Esophagus squamous epithelium (tissue), 5 donors: ENCODE results near the gene UAP1. TPM values are rescaled to one million over a fixed set of nuclear protein-coding genes. Genes with fewer than 3 reads are reported as not detected.

Experiments
- DNase-seq: peaks from one replicate; lab custom pipeline; 2025; lab: John Stamatoyannopoulos, UW
- H3K27ac ChIP-seq, 4 donors: fragments of 200-600 bp; sonication (generic); one replicate each; pipeline ENCODE4 v1.5.1; 2016 to 2019; ENCODE audit warnings: mild to moderate bottlenecking in 1 of 4
- H3K27me3 ChIP-seq, 4 donors: fragments of 200-600 bp; sonication (generic); 1 replicate in 3 of 4; 2 replicates in 1 of 4; pipeline versions ENCODE4 v1.5.1 to v1.6.0; 2017 to 2021; ENCODE audit warnings: antibody characterized with exemption in 1 of 4
- H3K36me3 ChIP-seq, 3 donors: fragments of 200-600 bp; sonication (generic); one replicate each; pipeline ENCODE4 v1.5.1; 2016 to 2019
- H3K4me1 ChIP-seq, 3 donors: fragments of 200-600 bp; sonication (generic); one replicate each; pipeline ENCODE4 v1.5.1; 2017 to 2019
- H3K4me3 ChIP-seq, 4 donors: fragments of 200-600 bp; sonication (generic); 1 replicate in 3 of 4; 2 replicates in 1 of 4; pipeline ENCODE4 v1.5.1; 2016 to 2019; ENCODE audit warnings: mild to moderate bottlenecking in 2 of 4, moderate library complexity in 1 of 4
- H3K9me3 ChIP-seq, 3 donors: fragments of 200-600 bp; sonication (generic); one replicate each; pipeline ENCODE4 v1.5.1; 2016 to 2019
- CTCF ChIP-seq, 6 experiments: fragments of 450-650 bp in 4 of 6; fragments of 200-600 bp in 2 of 6; sonication (generic) in 2 of 6; IDR thresholded peaks; one replicate each; pipeline ENCODE4 v1.5.1; 2016 to 2019; ENCODE audit warnings: antibody characterized with exemption in 6 of 6, mild to moderate bottlenecking in 4 of 6, moderate library complexity in 4 of 6
- POLR2A ChIP-seq, 4 donors: fragments of 450-650 bp; IDR thresholded peaks; one replicate each; pipeline ENCODE4 v1.6.1; 2017; ENCODE audit warnings: antibody characterized with exemption in 4 of 4, mild to moderate bottlenecking in 4 of 4, moderate library complexity in 3 of 4
- WGBS, 2 donors: methylation state at CpG; one replicate each; pipeline ENCODE4 v1.1.5; 2018; 5-methylcytosine and 5-hydroxymethylcytosine counted together
- intact Hi-C: fragments of 100-400 bp; cut with DNase I; formaldehyde crosslinking; loops from one replicate; pipeline ENCODE4 v1.15.0; 2022
- total RNA-seq, 4 donors: library from RNA; depleted of rRNA; stranded (reverse); fragments of >200 nt; gene quantifications; one replicate each; pipeline ENCODE4 v1.1.0, GENCODE V29; 2016
- donor health status: DM: yes; HTN: yes; CAD: no.

UAP1 gene
- total RNA-seq, 4 donors from 2014 or later = 36.4 to 64.3 (median 49.3) TPM

- no peaks in the 10 kb centered on the region for H3K36me3 ChIP-seq
- intact Hi-C loops = no loop called here
- WGBS, 2 donors = 91 to 100% methylated on average over 1 of the region's 1 CpG
- peaks cover 0 to 7% (median 2%) of the 10 kb centered on the region in 3 donors for H3K4me1 ChIP-seq
- H3K9me3 ChIP-seq = no peaks in the 10 kb centered on the region
- no peaks in the 10 kb centered on the region for H3K27me3 ChIP-seq
- TF ChIP-seq CTCF (IDR thresholded peaks at IDR 0.05) = no peak
- TF ChIP-seq POLR2A (IDR thresholded peaks at IDR 0.05) = no peak
- DNase-seq = no peak
- H3K27ac ChIP-seq = peak overlapping the region; percentile 5 to 74 (median 62)
- no peak overlapping the region for H3K4me3 ChIP-seq
Measured at GRCh38 chr1:162554258-162554657, 7.3 kb upstream of the UAP1 start.

- Histone ChIP-seq H3K36me3 (no peaks in the 10 kb centered on the region), H3K27ac (no peak overlapping the region), H3K27me3 (no peaks in the 10 kb centered on the region), H3K4me3 (no peak overlapping the region), H3K4me1 (peaks cover 7 to 24% (median 10%) of the 10 kb centered on the region in 3 donors), H3K9me3 (no peaks in the 10 kb centered on the region)
- no peak for TF ChIP-seq POLR2A (IDR thresholded peaks at IDR 0.05)
- TF ChIP-seq CTCF (IDR thresholded peaks at IDR 0.05) = no peak
- 82 to 97% methylated on average over 3 of the region's 3 CpGs for WGBS, 2 donors
- intact Hi-C loops = no loop called here
- no peak for DNase-seq
Measured at GRCh38 chr1:162557536-162557935, 4.0 kb upstream of the UAP1 start.

GRCh38 chr1:162560303-162561036 is 1.1 kb upstream of the UAP1 start:
- TF ChIP-seq CTCF (IDR thresholded peaks at IDR 0.05) = no peak
- TF ChIP-seq POLR2A (IDR thresholded peaks at IDR 0.05) = no peak
- peak overlapping the region; percentile 87 to 94 (median 93) for H3K4me3 ChIP-seq
- H3K27ac ChIP-seq = peak overlapping the region; percentile 91 to 99 (median 99)
- H3K27me3 ChIP-seq = no peaks in the 10 kb centered on the region
- no peaks in the 10 kb centered on the region for H3K36me3 ChIP-seq
- WGBS, 2 donors = 33 to 53% methylated on average over 6 to 9 of the region's 9 CpGs
- peaks cover 7 to 44% (median 24%) of the 10 kb centered on the region in 3 donors for H3K4me1 ChIP-seq
- intact Hi-C loops = no loop called here
- H3K9me3 ChIP-seq = no peaks in the 10 kb centered on the region
- DNase-seq = no peak

- Histone ChIP-seq H3K4me1 (peaks cover 7 to 49% (median 24%) of the 10 kb centered on the region in 3 donors), H3K9me3 (no peaks in the 10 kb centered on the region), H3K27me3 (no peaks in the 10 kb centered on the region), H3K27ac (peak overlapping the region; percentile 91 to 99 (median 99)), H3K4me3 (peak overlapping the region; percentile 87 to 94 (median 93)), H3K36me3 (no peaks in the 10 kb centered on the region)
- 0% methylated on average over 5 to 16 of the region's 53 CpGs for WGBS, 2 donors
- peak; percentile 90 for DNase-seq
- intact Hi-C loops = no loop called here
- TF ChIP-seq CTCF (IDR thresholded peaks at IDR 0.05) (peak in 1 of 6 experiments; percentile 6), POLR2A (IDR thresholded peaks at IDR 0.05) (peak in 3 of 4 donors; percentile 38 to 88 (median 73))
Measured at GRCh38 chr1:162561037-162561615, 396 bp upstream of the UAP1 start.

GRCh38 chr1:162562470-162562828 is 927 bp downstream of the UAP1 start:
- TF ChIP-seq CTCF (IDR thresholded peaks at IDR 0.05) (no peak), POLR2A (IDR thresholded peaks at IDR 0.05) (no peak)
- Histone ChIP-seq H3K36me3 (peaks cover 0 to 10% (median 3%) of the 10 kb centered on the region in 3 donors), H3K27me3 (no peaks in the 10 kb centered on the region), H3K27ac (peak overlapping the region; percentile 91 to 99 (median 99)), H3K9me3 (no peaks in the 10 kb centered on the region), H3K4me3 (peak overlapping the region; percentile 87 to 94 (median 93)), H3K4me1 (peaks cover 7 to 58% (median 29%) of the 10 kb centered on the region in 3 donors)
- no peak for DNase-seq
- intact Hi-C loops = no loop called here
- 16 to 29% methylated on average over 5 of the region's 5 CpGs for WGBS, 2 donors
